Mesendoderm (in vitro differentiated cells): Measurements from ENCODE around the gene COL6A2.
"Not testable (repeated sequence)": the region's sequence is repeated elsewhere in the genome, so short reads cannot be mapped to it uniquely, and the experiment has no call there.

ENCODE experiments used
- DNase-seq: peaks from one replicate; pipeline ENCODE4 v3.0.0; 2013
- H2AK5ac ChIP-seq: 2 replicates; pipeline ENCODE4 v1.6.1; 2013; ENCODE audit warnings: low read length, inconsistent platforms
- H2BK120ac ChIP-seq: 2 replicates; pipeline ENCODE4 v1.6.1; 2013; ENCODE audit warnings: low read depth, mild to moderate bottlenecking, low read length, moderate library complexity, mixed read lengths
- H2BK15ac ChIP-seq: replicated peaks from 2 replicates; pipeline ENCODE4 v1.6.1; 2013; ENCODE audit warnings: low read depth, mild to moderate bottlenecking, moderate library complexity
- H2BK5ac ChIP-seq: 2 replicates; pipeline ENCODE4 v1.6.1; 2013; ENCODE audit warnings: low read length, inconsistent platforms
- H3K18ac ChIP-seq: 2 replicates; pipeline ENCODE4 v1.6.1; 2013; ENCODE audit warnings: mild to moderate bottlenecking, low read length, mixed read lengths
- H3K23ac ChIP-seq: one replicate; pipeline ENCODE4 v1.6.1; 2013; ENCODE audit warnings: low read length
- H3K27ac ChIP-seq: 2 replicates; pipeline ENCODE4 v1.5.1; 2013; ENCODE audit warnings: low read depth, mild to moderate bottlenecking, inconsistent platforms, low read length, moderate library complexity
- H3K27me3 ChIP-seq: 2 replicates; pipeline ENCODE4 v1.6.1; 2013; ENCODE audit warnings: low read length, control low read depth, mild to moderate bottlenecking, inconsistent platforms; ENCODE audit not compliant: insufficient read depth, poor library complexity
- H3K36me3 ChIP-seq: 2 replicates; pipeline ENCODE4 v1.6.1; 2013; ENCODE audit warnings: low read length, inconsistent platforms; ENCODE audit not compliant: control insufficient read depth, insufficient read depth
- H3K4ac ChIP-seq: one replicate; pipeline ENCODE4 v1.6.1; 2013; ENCODE audit warnings: low read depth, mild to moderate bottlenecking, low read length, moderate library complexity
- H3K4me1 ChIP-seq: 2 replicates; pipeline ENCODE4 v1.6.1; 2013; ENCODE audit warnings: low read depth, low read length, inconsistent platforms; ENCODE audit not compliant: control insufficient read depth
- H3K4me2 ChIP-seq: 2 replicates; pipeline ENCODE4 v1.6.1; 2013; ENCODE audit warnings: low read length
- H3K4me3 ChIP-seq: 2 replicates; pipeline ENCODE4 v1.5.1; 2013; ENCODE audit warnings: mild to moderate bottlenecking, low read length
- H3K56ac ChIP-seq: one replicate; pipeline ENCODE4 v1.6.1; 2013; ENCODE audit warnings: low read length
- H3K79me1 ChIP-seq: 2 replicates; pipeline ENCODE4 v1.6.1; 2013; ENCODE audit warnings: low read length, inconsistent platforms
- H3K79me2 ChIP-seq: 2 replicates; pipeline ENCODE4 v1.6.1; 2013; ENCODE audit warnings: mild to moderate bottlenecking, low read length; ENCODE audit not compliant: control insufficient read depth, insufficient read depth
- H3K9ac ChIP-seq: 2 replicates; pipeline ENCODE4 v1.6.1; 2013; ENCODE audit warnings: low read length, inconsistent platforms
- H4K5ac ChIP-seq: one replicate; pipeline ENCODE4 v1.6.1; 2013; ENCODE audit warnings: low read length
- H4K8ac ChIP-seq: one replicate; pipeline ENCODE4 v1.6.1; 2013; ENCODE audit warnings: low read depth, mild to moderate bottlenecking, control low read depth, low read length, moderate library complexity
- whole genome bisulfite sequencing: extraction: QIAGEN DNeasy Blood & Tissue Kit; methylation state at CpG from one replicate; pipeline ENCODE4 v1.1.7; 2013; ENCODE audit warnings: low lambda C conversion rate, missing lambda C conversion rate; ENCODE audit not compliant: insufficient coverage; ENCODE audit errors: extremely low coverage; 5-methylcytosine and 5-hydroxymethylcytosine counted together

The COL6A2 gene

DNA sequence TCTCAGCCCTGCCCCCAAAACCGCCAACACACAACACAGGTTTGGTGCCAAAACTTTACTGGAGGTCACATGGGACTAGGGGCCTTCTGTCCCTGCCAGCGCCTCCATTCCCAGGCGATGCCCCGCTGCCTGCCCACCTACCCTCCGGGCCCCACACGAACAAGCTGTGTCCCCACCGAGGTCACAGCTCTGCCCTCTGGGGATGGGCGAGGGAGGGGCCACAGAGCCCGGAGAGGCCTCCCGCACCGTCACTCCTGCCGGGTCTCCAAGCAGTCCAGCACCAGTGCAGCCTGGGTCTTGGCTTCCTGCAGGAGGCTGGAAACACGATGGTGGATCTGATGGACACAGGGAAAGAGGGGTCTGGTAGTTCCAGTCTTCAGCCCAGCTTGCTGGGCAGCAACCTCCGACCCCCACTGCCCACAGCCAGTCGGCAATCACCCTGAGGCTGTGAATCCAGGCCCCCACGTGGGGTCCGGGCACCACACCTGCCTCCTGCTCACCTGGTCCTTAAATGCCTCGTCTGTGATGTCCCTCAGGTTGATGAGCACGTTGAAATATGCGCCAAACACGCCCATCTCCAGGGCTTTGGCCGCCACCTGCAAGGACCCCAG is 38.9 kb downstream of the COL6A2 start:
- H3K79me1 ChIP-seq: no peaks in the 10 kb centered on the region
- H3K4me2 ChIP-seq: no peak overlapping the region
- H3K79me2 ChIP-seq: no peaks in the 10 kb centered on the region
- no peaks in the 10 kb centered on the region for H3K36me3 ChIP-seq
- H3K23ac ChIP-seq: no peak overlapping the region
- H4K8ac ChIP-seq: no peak overlapping the region
- H2BK120ac ChIP-seq: no peak overlapping the region
- no peak overlapping the region for H3K9ac ChIP-seq
- H3K4me3 ChIP-seq: no peak overlapping the region
- no peak overlapping the region for H3K27ac ChIP-seq
- DNase-seq: no peak
- H4K5ac ChIP-seq: no peak overlapping the region
- H3K56ac ChIP-seq: no peak overlapping the region
- H3K4ac ChIP-seq: no peak overlapping the region
- WGBS: no CpG with 5 or more reads among the region's 22 CpGs
- H3K27me3 ChIP-seq: no peaks in the 10 kb centered on the region
- no peak overlapping the region for H2BK15ac ChIP-seq
- H2AK5ac ChIP-seq: no peak overlapping the region
- H3K18ac ChIP-seq: no peak overlapping the region
- no peak overlapping the region for H2BK5ac ChIP-seq
- H3K4me1 ChIP-seq: no peaks in the 10 kb centered on the region

DNA sequence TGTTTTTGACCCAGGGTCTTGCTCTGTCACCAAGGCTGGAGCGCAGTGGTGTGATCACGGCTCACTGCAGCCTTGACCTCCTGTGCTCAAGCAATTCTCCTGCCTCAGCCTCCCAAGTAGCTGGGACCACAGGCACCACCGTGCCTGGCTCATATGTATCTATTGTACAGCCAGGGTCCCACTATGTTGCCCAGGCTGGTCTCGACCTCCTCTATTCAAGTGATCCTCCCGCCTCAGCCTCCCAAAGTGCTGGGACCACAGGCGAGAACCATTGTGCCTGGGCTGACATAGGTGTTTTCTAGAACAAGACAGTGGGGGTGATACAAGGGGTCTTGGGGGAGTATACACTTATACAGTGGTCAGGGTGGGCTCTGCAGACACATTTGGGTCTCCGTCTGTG is 40.0 kb downstream of the COL6A2 start:
- no peak overlapping the region for H2AK5ac ChIP-seq
- no peak overlapping the region for H3K56ac ChIP-seq
- no peak overlapping the region for H3K23ac ChIP-seq
- no peak overlapping the region for H3K4me2 ChIP-seq
- no peak overlapping the region for H4K8ac ChIP-seq
- no peaks in the 10 kb centered on the region for H3K36me3 ChIP-seq
- no peaks in the 10 kb centered on the region for H3K79me2 ChIP-seq
- H2BK5ac ChIP-seq: no peak overlapping the region
- H3K4me3 ChIP-seq: no peak overlapping the region
- no peak overlapping the region for H2BK15ac ChIP-seq
- H3K27me3 ChIP-seq: no peaks in the 10 kb centered on the region
- H3K4ac ChIP-seq: no peak overlapping the region
- no peak overlapping the region for H2BK120ac ChIP-seq
- H3K4me1 ChIP-seq: no peaks in the 10 kb centered on the region
- no peaks in the 10 kb centered on the region for H3K79me1 ChIP-seq
- no CpG with 5 or more reads among the region's 7 CpGs for WGBS
- no peak overlapping the region for H3K18ac ChIP-seq
- no peak for DNase-seq
- H3K9ac ChIP-seq: no peak overlapping the region
- H4K5ac ChIP-seq: no peak overlapping the region
- no peak overlapping the region for H3K27ac ChIP-seq

- H2BK15ac ChIP-seq: no peak overlapping the region
- H3K23ac ChIP-seq: no peak overlapping the region
- H3K56ac ChIP-seq: no peak overlapping the region
- H3K9ac ChIP-seq: no peak overlapping the region
- H3K18ac ChIP-seq: no peak overlapping the region
- H2AK5ac ChIP-seq: no peak overlapping the region
- H3K4me2 ChIP-seq: no peak overlapping the region
- DNase-seq: no peak
- H3K4me1 ChIP-seq: no peaks in the 10 kb centered on the region
- no peak overlapping the region for H3K27ac ChIP-seq
- H3K27me3 ChIP-seq: no peaks in the 10 kb centered on the region
- H3K79me1 ChIP-seq: no peaks in the 10 kb centered on the region
- H3K4ac ChIP-seq: no peak overlapping the region
- H3K36me3 ChIP-seq: no peaks in the 10 kb centered on the region
- no peak overlapping the region for H4K8ac ChIP-seq
- no peak overlapping the region for H3K4me3 ChIP-seq
- H4K5ac ChIP-seq: no peak overlapping the region
- H3K79me2 ChIP-seq: no peaks in the 10 kb centered on the region
- no peak overlapping the region for H2BK120ac ChIP-seq
- WGBS: no CpG with 5 or more reads among the region's 28 CpGs
- H2BK5ac ChIP-seq: no peak overlapping the region
Observed at GRCh38 chr21:46138383-46138970, 40.6 kb downstream of the COL6A2 start.

- no peaks in the 10 kb centered on the region for H3K79me2 ChIP-seq
- H2BK120ac ChIP-seq: no peak overlapping the region
Observed at GRCh38 chr21:46139686-46140085, 41.8 kb downstream of the COL6A2 start.

DNA sequence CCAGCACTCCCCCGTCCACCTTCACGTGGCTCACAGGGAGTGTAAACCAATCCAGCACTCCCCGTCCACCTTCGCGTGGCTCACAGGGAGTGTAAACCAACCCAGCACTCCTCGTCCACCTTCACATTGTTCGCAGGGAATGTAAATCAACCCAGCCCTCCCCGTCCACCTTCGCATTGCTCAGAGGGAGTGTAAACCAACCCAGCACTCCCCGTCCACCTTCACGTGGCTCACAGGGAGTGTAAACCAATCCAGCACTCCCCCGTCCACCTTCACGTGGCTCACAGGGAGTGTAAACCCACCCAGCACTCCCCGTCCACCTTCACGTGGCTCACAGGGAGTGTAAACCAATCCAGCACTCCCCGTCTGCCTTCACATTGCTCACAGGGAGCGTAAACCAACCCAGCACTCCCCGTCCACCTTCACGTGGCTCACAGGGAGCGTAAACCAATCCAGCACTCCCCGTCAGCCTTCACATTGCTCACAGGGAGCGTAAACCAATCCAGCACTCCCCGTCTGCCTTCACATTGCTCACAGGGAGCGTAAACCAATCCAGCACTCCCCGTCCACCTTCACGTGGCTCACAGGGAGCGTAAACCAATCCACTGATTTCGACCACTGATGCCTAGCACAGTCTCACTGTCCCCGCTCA is 42.6 kb downstream of the COL6A2 start:
- H2BK15ac ChIP-seq, H3K27me3 ChIP-seq, H3K27ac ChIP-seq, H4K8ac ChIP-seq, H3K4me3 ChIP-seq, H2AK5ac ChIP-seq, H2BK120ac ChIP-seq, H3K79me2 ChIP-seq, H3K18ac ChIP-seq, H4K5ac ChIP-seq, H2BK5ac ChIP-seq, H3K4me1 ChIP-seq, H3K23ac ChIP-seq, H3K4ac ChIP-seq, H3K79me1 ChIP-seq, H3K36me3 ChIP-seq: not testable (repeated sequence)
- DNase-seq: peak; percentile 34
- H3K9ac ChIP-seq: peak overlapping the region; percentile 23
- WGBS: no CpG with 5 or more reads among the region's 29 CpGs
- H3K56ac ChIP-seq: peak overlapping the region; percentile 57
- peak overlapping the region; percentile 15 for H3K4me2 ChIP-seq

More at GRCh38 chr21:46139686-46140085, 41.8 kb downstream of the COL6A2 start:
- Histone ChIP-seq H2AK5ac (no peak overlapping the region), H3K79me1 (no peaks in the 10 kb centered on the region), H3K36me3 (no peaks in the 10 kb centered on the region), H3K4me3 (no peak overlapping the region), H2BK5ac (no peak overlapping the region), H3K56ac (no peak overlapping the region), H3K4ac (no peak overlapping the region), H2BK15ac (no peak overlapping the region), H3K27me3 (no peaks in the 10 kb centered on the region), H3K4me2 (no peak overlapping the region), H3K9ac (no peak overlapping the region), H3K4me1 (no peaks in the 10 kb centered on the region), H3K23ac (no peak overlapping the region), H3K18ac (no peak overlapping the region), H4K5ac (no peak overlapping the region), H3K27ac (no peak overlapping the region), H4K8ac (no peak overlapping the region)
- no peak for DNase-seq
- WGBS: no CpG with 5 or more reads among the region's 15 CpGs
